D721Med (cell line): ENCODE data around the gene GRB7.
A peak's percentile ranks its signal among the peaks of the same experiment; 100 is the strongest.

Source experiments
- DNase-seq: peaks from one replicate; pipeline ENCODE4 v3.0.0; 2011; ENCODE audit warnings: low spot score; ENCODE audit not compliant: insufficient read length
- FAIRE-seq: peaks from 2 replicates; lab custom pipeline; 2011; peaks lifted over from hg19 to GRCh38; lab: Jason Lieb, UNC
- TF ChIP-seq, protein P1 (sequence below): IDR thresholded peaks from 2 replicates; pipeline ENCODE4 v1.5.1; 2012; ENCODE audit warnings: mild to moderate bottlenecking, control low read depth; ENCODE audit not compliant: insufficient read depth; ENCODE audit errors: missing control alignments

Gene GRB7

GRCh38 chr17:39729280-39729851 is 8.4 kb upstream of the GRB7 start:
- FAIRE-seq (no peak), DNase-seq (no peak)
- TF ChIP-seq, protein P1, sequence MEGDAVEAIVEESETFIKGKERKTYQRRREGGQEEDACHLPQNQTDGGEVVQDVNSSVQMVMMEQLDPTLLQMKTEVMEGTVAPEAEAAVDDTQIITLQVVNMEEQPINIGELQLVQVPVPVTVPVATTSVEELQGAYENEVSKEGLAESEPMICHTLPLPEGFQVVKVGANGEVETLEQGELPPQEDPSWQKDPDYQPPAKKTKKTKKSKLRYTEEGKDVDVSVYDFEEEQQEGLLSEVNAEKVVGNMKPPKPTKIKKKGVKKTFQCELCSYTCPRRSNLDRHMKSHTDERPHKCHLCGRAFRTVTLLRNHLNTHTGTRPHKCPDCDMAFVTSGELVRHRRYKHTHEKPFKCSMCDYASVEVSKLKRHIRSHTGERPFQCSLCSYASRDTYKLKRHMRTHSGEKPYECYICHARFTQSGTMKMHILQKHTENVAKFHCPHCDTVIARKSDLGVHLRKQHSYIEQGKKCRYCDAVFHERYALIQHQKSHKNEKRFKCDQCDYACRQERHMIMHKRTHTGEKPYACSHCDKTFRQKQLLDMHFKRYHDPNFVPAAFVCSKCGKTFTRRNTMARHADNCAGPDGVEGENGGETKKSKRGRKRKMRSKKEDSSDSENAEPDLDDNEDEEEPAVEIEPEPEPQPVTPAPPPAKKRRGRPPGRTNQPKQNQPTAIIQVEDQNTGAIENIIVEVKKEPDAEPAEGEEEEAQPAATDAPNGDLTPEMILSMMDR, result no peak

DNA sequence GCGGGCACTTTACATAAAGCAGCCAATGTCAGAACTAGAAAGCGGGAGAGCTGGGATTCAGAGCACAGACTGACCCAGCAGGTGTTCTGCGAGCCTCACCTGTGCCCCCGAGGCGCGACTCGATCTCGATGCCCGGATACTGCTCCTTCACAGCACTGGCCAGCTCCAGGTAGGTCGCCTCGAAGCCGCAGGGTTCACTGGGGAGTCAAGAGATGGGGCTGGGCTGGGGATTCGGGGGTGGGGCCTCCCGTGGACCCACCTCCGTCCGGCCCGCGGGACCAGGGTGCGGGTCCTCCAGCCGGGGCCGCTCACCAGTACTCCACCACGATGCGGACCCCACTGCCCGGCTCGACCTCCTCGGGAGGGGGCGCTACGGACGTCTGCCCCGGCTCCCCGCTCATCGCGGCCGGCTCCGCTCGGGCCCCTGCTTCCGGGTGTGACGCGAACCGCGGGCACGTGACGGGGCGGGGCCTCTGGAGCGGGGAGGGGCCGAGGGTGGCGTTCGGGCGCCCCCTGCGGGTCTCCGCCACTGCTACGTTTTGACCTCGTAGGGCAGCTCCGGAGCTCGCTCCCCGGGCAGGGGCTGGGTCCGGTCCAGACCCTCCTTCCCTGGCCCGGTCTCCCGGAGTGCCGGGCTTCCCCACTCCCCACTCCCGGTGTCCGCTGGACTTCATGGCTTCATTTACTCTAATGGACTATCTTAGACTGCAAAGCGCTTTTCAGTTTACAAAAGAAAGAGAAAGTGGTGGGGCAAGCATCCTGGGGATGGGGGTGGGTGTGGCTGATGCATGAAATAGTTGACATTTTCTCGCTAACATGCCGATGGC is 7.4 kb upstream of the GRB7 start, which contains the start of gene MIEN1:
TSS of gene MIEN1 (minus strand) at position 438 of the 827 bp plus-strand sequence. CDS start at position 401, 37 bp downstream.
- TF ChIP-seq, protein P1, result peak; percentile 67
- FAIRE-seq (no peak), DNase-seq (peak; percentile 97)

GRCh38 chr17:39732586-39732985 is 5.2 kb upstream of the GRB7 start:
- no peak for DNase-seq
- no peak for FAIRE-seq
- TF ChIP-seq, protein P1, result no peak

DNA sequence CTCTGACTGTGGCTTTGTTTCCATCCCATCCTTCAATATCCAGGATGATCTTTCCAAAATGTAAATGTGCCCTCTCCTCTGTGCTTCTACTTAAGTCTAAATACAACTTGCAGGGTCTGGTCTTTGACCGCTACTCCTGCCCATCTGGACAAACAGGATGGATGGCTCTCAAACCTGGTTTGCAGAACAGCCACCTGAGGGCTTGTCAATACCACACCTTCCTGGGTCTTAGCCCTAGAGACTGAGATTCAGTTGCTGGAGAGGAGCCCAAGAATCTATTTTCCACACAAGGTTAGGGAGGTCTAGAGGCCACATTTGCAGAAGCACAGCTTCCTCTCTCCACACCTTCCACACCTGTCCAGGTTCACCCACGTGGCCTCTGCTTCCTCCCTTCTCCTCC is 1.9 kb upstream of the GRB7 start:
- DNase-seq (no peak), FAIRE-seq (no peak)
- TF ChIP-seq, protein P1, result no peak

GRCh38 chr17:39736319-39737165 is 1.2 kb upstream of the GRB7 start:
- FAIRE-seq (no peak), DNase-seq (no peak)
- TF ChIP-seq, protein P1, result no peak

DNA sequence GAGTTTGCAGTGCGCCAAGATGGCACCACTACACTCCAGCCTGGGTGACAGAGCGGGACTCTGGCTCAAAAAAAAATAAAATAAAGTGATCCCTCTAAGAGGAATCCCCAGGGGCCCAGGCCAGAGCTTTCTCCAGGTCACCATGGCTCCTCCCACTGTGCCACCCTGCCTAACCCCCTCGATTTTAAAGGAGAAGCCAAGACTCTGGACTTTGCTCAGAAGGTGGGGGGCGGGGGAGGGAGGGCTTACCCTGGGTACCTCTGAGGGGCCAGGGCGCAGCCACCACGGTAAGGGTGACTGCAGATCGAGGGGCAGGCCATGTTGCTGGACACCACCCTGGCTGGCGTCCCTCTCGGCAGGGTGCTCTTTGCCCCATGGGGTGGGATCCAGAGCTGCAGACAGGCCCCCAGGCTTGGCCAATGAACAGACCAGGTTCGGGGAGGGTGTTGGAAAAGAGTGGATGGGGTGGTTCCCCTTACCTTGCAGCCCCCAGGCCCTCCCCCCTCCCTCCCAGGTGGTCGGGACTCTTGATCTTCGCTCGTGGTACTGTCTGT is 455 bp upstream of the GRB7 start:
- FAIRE-seq (no peak), DNase-seq (no peak)
- TF ChIP-seq, protein P1, result no peak
